Mesenchymal stem cell (in vitro differentiated cells and primary cell): Measurements from ENCODE around the gene PPTC7.

ENCODE experiments used
- DNase-seq: peaks from one replicate; pipeline ENCODE4 v3.0.0-alpha.2; 2013
- H2AFZ ChIP-seq: one replicate; pipeline ENCODE4 v1.6.1; 2013; ENCODE audit warnings: low read depth, mild to moderate bottlenecking, control low read depth, inconsistent platforms, low read length, moderate library complexity
- H2AK5ac ChIP-seq: 2 replicates; pipeline ENCODE4 v1.6.1; 2013; ENCODE audit warnings: low read length, moderate library complexity, mild to moderate bottlenecking, inconsistent platforms; ENCODE audit not compliant: severe bottlenecking
- H2BK120ac ChIP-seq: one replicate; pipeline ENCODE4 v1.6.1; 2013; ENCODE audit warnings: low read depth, mild to moderate bottlenecking, inconsistent platforms, low read length, moderate library complexity
- H2BK12ac ChIP-seq, 2 experiments: one replicate each; pipeline ENCODE4 v1.6.1; 2013; ENCODE audit warnings: inconsistent platforms in 2 of 2, low read length in 2 of 2, mild to moderate bottlenecking in 2 of 2, moderate library complexity in 2 of 2, control low read depth in 1 of 2
- H2BK15ac ChIP-seq: one replicate; pipeline ENCODE4 v1.6.1; 2013; ENCODE audit warnings: mild to moderate bottlenecking, low read depth, inconsistent platforms; ENCODE audit not compliant: poor library complexity, severe bottlenecking
- H2BK5ac ChIP-seq: 2 replicates; pipeline ENCODE4 v1.6.1; 2013; ENCODE audit warnings: low read depth, mild to moderate bottlenecking, low read length, control low read depth, inconsistent platforms; ENCODE audit not compliant: poor library complexity, severe bottlenecking
- H3K14ac ChIP-seq, 2 experiments: one replicate each; pipeline ENCODE4 v1.6.1; 2013; ENCODE audit warnings: inconsistent platforms in 2 of 2, low read length in 2 of 2, control low read depth in 1 of 2, mild to moderate bottlenecking in 1 of 2, moderate library complexity in 1 of 2
- H3K18ac ChIP-seq, 2 experiments: one replicate each; pipeline ENCODE4 v1.6.1; 2013; ENCODE audit warnings: inconsistent platforms in 2 of 2, low read length in 2 of 2, control low read depth in 1 of 2, low read depth in 1 of 2, mild to moderate bottlenecking in 1 of 2
- H3K23ac ChIP-seq, 2 experiments: one replicate each; pipeline ENCODE4 v1.6.1; 2013; ENCODE audit warnings: inconsistent platforms in 2 of 2, low read length in 2 of 2, mild to moderate bottlenecking in 2 of 2, moderate library complexity in 2 of 2, control low read depth in 1 of 2
- H3K27ac ChIP-seq: 2 replicates; pipeline ENCODE4 v1.5.1; 2013; ENCODE audit warnings: mild to moderate bottlenecking, moderate library complexity, low read length, control low read depth, inconsistent platforms; ENCODE audit not compliant: poor library complexity, severe bottlenecking
- H3K27me3 ChIP-seq, 2 experiments: 2 replicates each; pipeline versions ENCODE4 v1.6.1 to v1.7.0; 2013; ENCODE audit warnings: low read length in 2 of 2, mild to moderate bottlenecking in 2 of 2, moderate library complexity in 2 of 2, control low read depth in 1 of 2, inconsistent platforms in 1 of 2; ENCODE audit not compliant: control insufficient read depth in 1 of 2, insufficient read depth in 1 of 2
- H3K36me3 ChIP-seq, 2 experiments: 2 replicates each; pipeline versions ENCODE4 v1.6.1 to v1.7.0; 2013; ENCODE audit warnings: low read length in 2 of 2, control low read depth in 1 of 2, inconsistent platforms in 1 of 2, low read depth in 1 of 2, mild to moderate bottlenecking in 1 of 2; ENCODE audit not compliant: insufficient read depth in 2 of 2, control insufficient read depth in 1 of 2
- H3K4ac ChIP-seq, 2 experiments: one replicate each; pipeline ENCODE4 v1.6.1; 2013; ENCODE audit warnings: inconsistent platforms in 2 of 2, low read length in 2 of 2, mild to moderate bottlenecking in 2 of 2, moderate library complexity in 2 of 2, control low read depth in 1 of 2, low read depth in 1 of 2
- H3K4me1 ChIP-seq: 2 replicates; pipeline ENCODE4 v1.6.1; 2013; ENCODE audit warnings: low read depth, low read length, control low read depth; ENCODE audit not compliant: control insufficient read depth, insufficient read depth
- H3K4me2 ChIP-seq: 2 replicates; pipeline ENCODE4 v1.6.1; 2013; ENCODE audit warnings: low read length, mild to moderate bottlenecking, inconsistent platforms; ENCODE audit not compliant: poor library complexity, severe bottlenecking
- H3K4me3 ChIP-seq, 2 experiments: 2 replicates each; pipeline versions ENCODE4 v1.5.1 to v1.7.0; 2013; ENCODE audit warnings: low read length in 2 of 2, mild to moderate bottlenecking in 2 of 2, control low read depth in 1 of 2, low read depth in 1 of 2; ENCODE audit not compliant: insufficient read depth in 1 of 2
- H3K79me1 ChIP-seq: replicated peaks from 2 replicates; pipeline ENCODE4 v1.6.1; 2013; ENCODE audit warnings: mild to moderate bottlenecking, control low read depth, low read length, inconsistent platforms; ENCODE audit not compliant: poor library complexity, severe bottlenecking
- H3K9ac ChIP-seq: 2 replicates; pipeline ENCODE4 v1.7.0; 2013; ENCODE audit warnings: mild to moderate bottlenecking, low read length, moderate library complexity
- H3K9me3 ChIP-seq: 2 replicates; pipeline ENCODE4 v1.7.0; 2013; ENCODE audit warnings: mild to moderate bottlenecking, low read length; ENCODE audit not compliant: control insufficient read depth
- H4K8ac ChIP-seq: one replicate; pipeline ENCODE4 v1.6.1; 2013; ENCODE audit warnings: inconsistent platforms, mild to moderate bottlenecking, low read length, moderate library complexity
- H4K91ac ChIP-seq: one replicate; pipeline ENCODE4 v1.6.1; 2013; ENCODE audit warnings: mild to moderate bottlenecking, low read length, inconsistent platforms
- WGBS: methylation state at CpG from one replicate; pipeline ENCODE4 v1.1.7; 2013; ENCODE audit warnings: mixed read lengths; 5-methylcytosine and 5-hydroxymethylcytosine counted together

Gene PPTC7

DNA sequence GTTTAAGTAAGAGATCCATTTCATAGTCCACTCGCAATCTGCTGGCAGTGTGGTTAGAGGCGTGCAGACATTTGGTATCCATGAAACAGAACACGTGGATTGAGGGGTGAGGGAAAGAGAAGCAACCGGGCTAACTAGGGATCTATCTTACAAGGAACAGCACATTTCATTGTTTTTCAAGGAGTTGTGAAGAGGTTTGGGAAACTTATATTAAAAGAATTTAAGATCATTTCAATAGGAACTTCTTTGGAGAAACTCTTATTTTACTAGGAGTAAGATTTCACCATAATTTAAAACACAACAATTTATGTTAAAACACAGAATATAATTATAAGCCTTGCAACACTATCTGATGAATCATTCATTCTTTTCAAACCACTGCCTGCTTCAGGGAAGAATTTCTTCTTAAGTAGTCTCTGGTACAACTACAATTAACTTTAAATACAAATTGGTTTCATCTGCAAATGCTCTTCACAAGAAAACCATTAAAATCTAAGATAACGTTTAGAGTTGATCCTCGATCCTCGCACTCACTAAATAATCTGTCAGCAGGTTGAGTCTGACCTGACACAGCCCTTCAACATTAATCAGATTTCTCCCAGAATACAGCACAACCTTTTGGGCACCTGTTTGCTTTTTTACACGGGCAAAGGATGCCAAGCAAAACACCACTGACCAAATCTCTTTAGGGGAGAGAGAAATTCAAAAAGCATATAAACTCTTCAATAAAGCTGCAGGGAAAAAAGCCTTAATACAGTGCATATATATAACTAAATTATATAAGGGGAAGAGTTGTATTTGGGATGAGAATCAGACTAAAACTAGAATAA, 27.3 kb downstream of the PPTC7 start:
- Histone ChIP-seq H3K4me1 (peaks cover 5% of the 10 kb centered on the region), H3K36me3 (peaks cover 0 to 4% of the 10 kb centered on the region in 2 experiments), H3K4me3 (peak overlapping the region in 1 of 2 experiments; percentile 64), H3K4me2 (no peak overlapping the region), H3K23ac (no peak overlapping the region), H2BK12ac (no peak overlapping the region), H2AFZ (no peak overlapping the region), H3K27me3 (no peaks in the 10 kb centered on the region), H3K27ac (peak overlapping the region; percentile 33), H3K14ac (no peak overlapping the region), H4K91ac (no peak overlapping the region), H4K8ac (no peak overlapping the region), H2BK5ac (no peak overlapping the region), H3K79me1 (peaks cover 25% of the 10 kb centered on the region), H3K4ac (no peak overlapping the region), H3K9ac (peak overlapping the region; percentile 85), H3K18ac (peak overlapping the region in 1 of 2 experiments; percentile 48), H2BK120ac (no peak overlapping the region), H2AK5ac (no peak overlapping the region), H2BK15ac (no peak overlapping the region), H3K9me3 (no peaks in the 10 kb centered on the region)
- 53% methylated on average over 6 of the region's 8 CpGs for WGBS
- peak; percentile 80 for DNase-seq

DNA sequence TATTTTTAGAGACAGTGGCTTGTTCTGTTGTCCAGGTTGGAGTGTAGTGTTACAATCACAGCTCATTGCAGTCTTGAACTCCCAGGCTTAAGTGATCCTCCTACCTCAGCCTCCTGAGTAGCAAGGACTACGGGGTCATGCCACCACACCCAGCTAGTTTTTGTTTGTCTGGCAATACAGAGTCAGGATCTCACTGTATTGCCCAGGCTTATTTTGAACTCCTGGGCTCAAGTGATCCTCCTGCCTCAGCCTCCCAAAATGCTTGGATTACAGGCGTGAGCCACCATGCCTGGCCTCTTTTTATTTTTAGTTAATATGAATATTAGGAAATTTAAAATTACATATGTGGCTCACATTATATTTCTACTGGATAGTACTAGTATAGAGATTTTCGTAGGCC, 28.9 kb downstream of the PPTC7 start:
- Histone ChIP-seq H2AK5ac (no peak overlapping the region), H3K18ac (no peak overlapping the region), H4K8ac (no peak overlapping the region), H3K9me3 (no peaks in the 10 kb centered on the region), H3K4me2 (no peak overlapping the region), H3K27me3 (no peaks in the 10 kb centered on the region), H2BK5ac (no peak overlapping the region), H4K91ac (peak overlapping the region; percentile 45), H3K9ac (peak overlapping the region; percentile 85), H2BK12ac (no peak overlapping the region), H3K79me1 (peaks cover 27% of the 10 kb centered on the region), H3K23ac (no peak overlapping the region), H3K27ac (no peak overlapping the region), H2BK15ac (no peak overlapping the region), H3K14ac (no peak overlapping the region), H3K4ac (no peak overlapping the region), H3K36me3 (peaks cover 0 to 9% of the 10 kb centered on the region in 2 experiments), H2AFZ (no peak overlapping the region), H3K4me1 (peaks cover 5% of the 10 kb centered on the region), H3K4me3 (no peak overlapping the region), H2BK120ac (no peak overlapping the region)
- DNase-seq: no peak
- WGBS: 92% methylated on average over 2 of the region's 3 CpGs

- H3K27me3 ChIP-seq: no peaks in the 10 kb centered on the region
- no peak overlapping the region for H2AK5ac ChIP-seq
- no peaks in the 10 kb centered on the region for H3K9me3 ChIP-seq
- H3K4me2 ChIP-seq: no peak overlapping the region
- no peak overlapping the region for H2BK120ac ChIP-seq
- H4K8ac ChIP-seq: no peak overlapping the region
- no peak overlapping the region for H2AFZ ChIP-seq
- H3K14ac ChIP-seq: no peak overlapping the region
- no peak overlapping the region for H3K4me3 ChIP-seq
- peaks cover 31% of the 10 kb centered on the region for H3K79me1 ChIP-seq
- no peak overlapping the region for H2BK5ac ChIP-seq
- H3K23ac ChIP-seq: no peak overlapping the region
- peaks cover 0 to 9% of the 10 kb centered on the region in 2 experiments for H3K36me3 ChIP-seq
- H4K91ac ChIP-seq: no peak overlapping the region
- peaks cover 5% of the 10 kb centered on the region for H3K4me1 ChIP-seq
- peak overlapping the region; percentile 9 for H3K9ac ChIP-seq
- no peak for DNase-seq
- H3K18ac ChIP-seq: no peak overlapping the region
- H3K4ac ChIP-seq: no peak overlapping the region
- no peak overlapping the region for H2BK15ac ChIP-seq
- H3K27ac ChIP-seq: no peak overlapping the region
- H2BK12ac ChIP-seq: no peak overlapping the region
- 98% methylated on average over 3 of the region's 4 CpGs for WGBS
These were observed 32.1 kb downstream of the PPTC7 start for GRCh38 chr12:110550981-110551380.

GRCh38 chr12:110549716-110550115, 33.4 kb downstream of the PPTC7 start:
- H2BK5ac ChIP-seq: no peak overlapping the region
- no peaks in the 10 kb centered on the region for H3K27me3 ChIP-seq
- no peak overlapping the region for H3K4me2 ChIP-seq
- no peak overlapping the region for H3K14ac ChIP-seq
- WGBS: 79% methylated on average over 2 of the region's 2 CpGs
- peak; percentile 43 for DNase-seq
- H4K8ac ChIP-seq: no peak overlapping the region
- H3K23ac ChIP-seq: no peak overlapping the region
- no peak overlapping the region for H2AFZ ChIP-seq
- H3K79me1 ChIP-seq: peaks cover 29% of the 10 kb centered on the region
- H3K36me3 ChIP-seq: peaks cover 0 to 9% of the 10 kb centered on the region in 2 experiments
- H2BK15ac ChIP-seq: no peak overlapping the region
- H2BK12ac ChIP-seq: no peak overlapping the region
- no peak overlapping the region for H2AK5ac ChIP-seq
- no peak overlapping the region for H3K9ac ChIP-seq
- no peak overlapping the region for H3K4ac ChIP-seq
- no peak overlapping the region for H2BK120ac ChIP-seq
- no peaks in the 10 kb centered on the region for H3K9me3 ChIP-seq
- H4K91ac ChIP-seq: no peak overlapping the region
- no peak overlapping the region for H3K18ac ChIP-seq
- no peak overlapping the region for H3K4me3 ChIP-seq
- no peak overlapping the region for H3K27ac ChIP-seq
- peaks cover 7% of the 10 kb centered on the region for H3K4me1 ChIP-seq
